Measurements from ENCODE around the gene UMPS. TPM values are rescaled to one million over a fixed set of nuclear protein-coding genes. Genes with fewer than 3 reads are reported as not detected.
A peak's percentile ranks its signal among the peaks of the same experiment; 100 is the strongest.
"Not testable (repeated sequence)": the region's sequence is repeated elsewhere in the genome, so short reads cannot be mapped to it uniquely, and the experiment has no call there.

The UMPS gene
- total RNA-seq, 1 donor from 2014 or later, result 31.3 TPM

DNA sequence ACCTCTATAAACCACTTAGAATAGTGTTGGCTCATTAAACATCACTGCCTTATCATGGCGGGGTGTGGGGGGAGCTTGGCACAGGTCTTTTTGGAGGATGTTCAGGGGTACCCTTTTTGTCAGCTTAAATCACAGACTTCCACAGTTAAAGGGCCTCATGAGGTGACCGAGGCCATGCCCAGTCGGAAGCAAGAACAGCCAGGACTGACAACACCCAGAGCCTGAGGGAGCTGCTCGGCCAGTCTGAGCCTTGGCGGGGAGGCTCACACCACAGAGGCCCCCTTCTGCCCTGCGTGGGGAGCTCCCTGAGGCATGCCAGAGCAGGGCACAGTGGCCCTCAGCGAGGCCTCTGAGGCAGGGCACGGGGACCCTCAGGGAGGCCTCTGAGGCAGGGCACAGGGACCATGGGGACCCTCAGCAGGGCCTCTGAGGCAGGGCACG lies 49.5 kb downstream of the UMPS start:
- DNase-seq (ENCODE audit: low read depth) (no peak), FAIRE-seq (no peak)
- H3K27me3 ChIP-seq (ENCODE audit: control insufficient read depth, insufficient read depth, low read length), result no peaks in the 10 kb centered on the region
- TF ChIP-seq, protein P1, sequence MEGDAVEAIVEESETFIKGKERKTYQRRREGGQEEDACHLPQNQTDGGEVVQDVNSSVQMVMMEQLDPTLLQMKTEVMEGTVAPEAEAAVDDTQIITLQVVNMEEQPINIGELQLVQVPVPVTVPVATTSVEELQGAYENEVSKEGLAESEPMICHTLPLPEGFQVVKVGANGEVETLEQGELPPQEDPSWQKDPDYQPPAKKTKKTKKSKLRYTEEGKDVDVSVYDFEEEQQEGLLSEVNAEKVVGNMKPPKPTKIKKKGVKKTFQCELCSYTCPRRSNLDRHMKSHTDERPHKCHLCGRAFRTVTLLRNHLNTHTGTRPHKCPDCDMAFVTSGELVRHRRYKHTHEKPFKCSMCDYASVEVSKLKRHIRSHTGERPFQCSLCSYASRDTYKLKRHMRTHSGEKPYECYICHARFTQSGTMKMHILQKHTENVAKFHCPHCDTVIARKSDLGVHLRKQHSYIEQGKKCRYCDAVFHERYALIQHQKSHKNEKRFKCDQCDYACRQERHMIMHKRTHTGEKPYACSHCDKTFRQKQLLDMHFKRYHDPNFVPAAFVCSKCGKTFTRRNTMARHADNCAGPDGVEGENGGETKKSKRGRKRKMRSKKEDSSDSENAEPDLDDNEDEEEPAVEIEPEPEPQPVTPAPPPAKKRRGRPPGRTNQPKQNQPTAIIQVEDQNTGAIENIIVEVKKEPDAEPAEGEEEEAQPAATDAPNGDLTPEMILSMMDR (IDR thresholded peaks at IDR 0.05; ENCODE audit: insufficient read depth, low read length, severe bottlenecking), result no peak
- peaks cover 1% of the 10 kb centered on the region for H3K36me3 ChIP-seq (ENCODE audit: control insufficient read depth, insufficient read depth, low read length)
- no peak overlapping the region for H3K4me3 ChIP-seq (ENCODE audit: low read depth, low read length)

DNA sequence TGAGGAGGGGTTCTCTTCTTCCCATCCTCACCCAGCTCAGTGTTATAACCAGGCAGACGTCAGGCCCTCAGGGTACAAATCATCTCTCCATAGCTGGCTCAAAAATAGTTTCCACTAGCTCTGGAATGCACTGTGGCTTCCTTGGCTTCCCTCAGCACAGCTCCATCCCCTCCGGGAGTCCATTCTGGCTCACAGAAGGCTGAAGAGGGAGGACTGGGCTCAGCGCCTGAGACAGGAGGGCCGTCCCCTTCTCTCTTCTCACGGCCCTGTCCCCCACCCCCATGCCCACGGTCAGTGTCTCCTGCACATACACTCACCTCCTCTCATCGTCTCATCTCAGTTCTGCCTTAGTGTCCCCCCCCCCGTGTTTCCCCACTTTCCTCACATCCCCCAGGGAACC lies 50.1 kb downstream of the UMPS start:
- TF ChIP-seq, protein P1 (IDR thresholded peaks at IDR 0.05; ENCODE audit: insufficient read depth, low read length, severe bottlenecking), result no peak
- Histone ChIP-seq H3K27me3 (ENCODE audit: control insufficient read depth, insufficient read depth, low read length) (no peaks in the 10 kb centered on the region), H3K36me3 (ENCODE audit: control insufficient read depth, insufficient read depth, low read length) (peaks cover 1% of the 10 kb centered on the region), H3K4me3 (ENCODE audit: low read depth, low read length) (no peak overlapping the region)
- DNase-seq (ENCODE audit: low read depth) (no peak), FAIRE-seq (no peak)

DNA sequence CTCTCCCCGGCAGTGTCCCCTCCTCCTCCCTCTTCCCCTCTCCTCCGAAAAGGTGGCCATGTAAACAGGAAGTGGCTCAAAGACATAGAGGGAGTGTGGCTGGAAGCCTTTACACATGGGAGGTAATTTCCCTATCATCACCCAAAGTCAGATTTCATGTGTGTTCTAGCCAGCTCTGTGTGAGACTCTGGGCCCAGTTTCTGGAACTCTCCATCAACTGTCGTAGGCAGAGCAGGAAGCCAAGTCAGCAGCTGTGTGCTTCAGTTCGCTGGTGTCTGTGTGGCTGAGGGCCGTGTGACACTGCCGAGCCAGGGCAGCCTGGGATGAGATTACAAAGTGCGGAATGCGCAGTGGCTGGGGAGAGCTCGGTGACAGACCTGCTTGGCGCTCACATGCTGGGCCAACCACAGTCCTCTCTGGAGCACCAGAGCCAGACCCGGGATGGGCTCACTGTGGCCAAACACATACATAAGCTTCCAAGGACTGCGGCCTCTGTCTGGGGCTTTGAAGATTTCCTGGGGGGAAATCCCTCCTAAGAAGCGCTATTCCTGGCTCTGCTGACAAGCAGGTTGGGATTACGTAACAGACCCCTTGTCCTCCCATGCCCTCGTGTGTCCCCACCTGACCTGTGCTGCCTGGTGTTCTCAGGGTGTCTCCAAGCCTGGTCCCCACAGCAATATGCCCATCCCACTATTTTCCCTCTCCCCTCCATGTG lies 50.7 kb downstream of the UMPS start:
- no peak overlapping the region for H3K4me3 ChIP-seq (ENCODE audit: low read depth, low read length)
- H3K27me3 ChIP-seq (ENCODE audit: control insufficient read depth, insufficient read depth, low read length), result no peaks in the 10 kb centered on the region

DNA sequence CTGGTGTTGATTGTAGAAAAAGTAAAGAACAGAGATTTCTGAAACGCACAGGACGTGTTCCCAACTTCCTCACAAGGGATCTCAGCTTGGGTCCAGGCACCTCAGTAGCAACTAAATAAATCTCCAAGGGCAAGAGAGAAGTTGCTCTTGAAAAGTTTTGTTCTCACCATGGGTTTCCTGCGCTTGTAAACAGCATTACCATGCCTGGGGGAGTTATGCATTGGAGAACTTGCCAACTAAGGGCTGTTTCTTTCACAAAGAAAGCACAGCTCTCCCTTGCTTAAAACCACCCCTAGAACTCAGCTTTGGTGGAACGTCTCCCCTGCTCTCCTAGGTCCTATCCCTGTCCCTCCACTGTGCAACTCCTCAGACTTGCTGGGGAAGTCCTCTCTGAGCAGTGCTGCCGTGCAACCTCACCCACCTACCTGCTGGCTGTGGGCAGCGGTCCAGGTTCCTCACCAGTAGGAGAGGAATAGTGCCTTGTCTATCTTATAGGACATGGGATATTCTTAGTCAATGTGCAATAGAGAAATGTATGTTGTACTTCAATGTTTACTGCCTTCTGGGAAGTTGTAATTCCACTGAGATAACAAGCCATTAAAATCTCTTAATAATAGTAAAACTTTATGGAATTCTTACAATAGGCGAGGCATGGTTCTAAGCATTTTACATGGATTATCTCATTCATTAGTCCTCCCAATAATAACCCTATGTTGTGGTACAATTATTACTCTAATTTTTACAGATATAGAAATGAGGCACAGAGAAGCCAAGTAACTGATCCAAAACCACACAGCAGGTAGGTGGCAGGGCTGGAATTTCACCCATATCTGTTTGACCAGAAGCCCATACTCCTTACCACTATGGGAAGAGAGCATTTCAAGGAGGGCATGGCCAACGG lies 51.5 kb downstream of the UMPS start:
- H3K4me3 ChIP-seq (ENCODE audit: low read depth, low read length), result no peak overlapping the region
- peak; percentile 83 for FAIRE-seq

More for the DNA sequence above, 50.7 kb downstream of the UMPS start:
- no peak for DNase-seq (ENCODE audit: low read depth)
- peaks cover 1% of the 10 kb centered on the region for H3K36me3 ChIP-seq (ENCODE audit: control insufficient read depth, insufficient read depth, low read length)
- no peak for FAIRE-seq
- TF ChIP-seq, protein P1 (IDR thresholded peaks at IDR 0.05; ENCODE audit: insufficient read depth, low read length, severe bottlenecking), result no peak

DNA sequence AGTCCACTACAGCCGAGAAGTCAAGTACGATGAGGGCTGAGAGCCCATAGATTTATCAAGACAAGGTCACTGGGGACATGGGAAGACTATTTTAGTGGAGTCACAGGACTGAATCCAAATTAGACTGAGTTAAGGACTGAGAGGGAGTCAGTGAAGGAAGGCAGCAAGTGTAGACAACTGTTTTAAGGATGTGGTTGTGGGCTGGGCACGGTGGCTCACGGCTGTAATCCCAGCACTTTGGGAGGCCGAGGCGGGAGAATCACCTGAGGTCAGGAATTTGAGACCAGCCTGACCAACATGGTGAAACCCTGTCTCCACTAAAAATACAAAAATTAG lies 52.1 kb downstream of the UMPS start:
- FAIRE-seq; DNase-seq (ENCODE audit: low read depth); H3K4me3 ChIP-seq (ENCODE audit: low read depth, low read length); H3K27me3 ChIP-seq (ENCODE audit: control insufficient read depth, insufficient read depth, low read length); H3K36me3 ChIP-seq (ENCODE audit: control insufficient read depth, insufficient read depth, low read length): not testable (repeated sequence)

More for the DNA sequence above, 51.5 kb downstream of the UMPS start:
- H3K27me3 ChIP-seq (ENCODE audit: control insufficient read depth, insufficient read depth, low read length), result no peaks in the 10 kb centered on the region
- TF ChIP-seq, protein P1 (IDR thresholded peaks at IDR 0.05; ENCODE audit: insufficient read depth, low read length, severe bottlenecking), result no peak
- peaks cover 1% of the 10 kb centered on the region for H3K36me3 ChIP-seq (ENCODE audit: control insufficient read depth, insufficient read depth, low read length)
- DNase-seq (ENCODE audit: low read depth), result no peak

DNA sequence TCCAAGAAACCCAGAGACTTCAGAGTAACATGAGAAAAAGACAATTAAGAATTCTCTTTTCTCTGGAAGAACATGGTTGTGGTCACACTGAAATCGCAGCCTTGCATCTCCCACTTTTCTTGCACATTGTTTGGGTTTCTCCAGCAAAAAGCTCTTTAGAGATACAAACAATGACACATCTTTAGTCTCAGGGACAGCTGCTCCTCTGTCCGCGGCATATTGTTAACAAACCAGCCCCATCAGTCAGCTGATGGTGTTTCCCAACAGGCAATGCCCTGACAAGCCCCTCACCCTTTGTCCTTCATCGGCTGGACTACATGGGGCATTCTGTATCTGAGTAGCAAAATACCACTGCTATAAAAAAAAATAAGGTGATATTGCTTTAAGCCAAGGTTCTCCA lies 53.4 kb downstream of the UMPS start:
- no peak for FAIRE-seq
- Histone ChIP-seq H3K36me3 (ENCODE audit: control insufficient read depth, insufficient read depth, low read length) (peaks cover 1% of the 10 kb centered on the region), H3K27me3 (ENCODE audit: control insufficient read depth, insufficient read depth, low read length) (no peaks in the 10 kb centered on the region), H3K4me3 (ENCODE audit: low read depth, low read length) (no peak overlapping the region)
- TF ChIP-seq, protein P1 (IDR thresholded peaks at IDR 0.05; ENCODE audit: insufficient read depth, low read length, severe bottlenecking), result no peak
- no peak for DNase-seq (ENCODE audit: low read depth)

Measured in bronchial epithelial cell (primary cell).